Measurements from ENCODE around the gene PRPF39. TPM values are rescaled to one million over a fixed set of nuclear protein-coding genes. Genes with fewer than 3 reads are reported as not detected.

Gene PRPF39
- total RNA-seq, 2 donors from 2014 or later, result 22.3 to 33.4 TPM

- Histone ChIP-seq H3K27ac (no peak overlapping the region), H3K36me3 (no peaks in the 10 kb centered on the region), H3K4me3 (no peak overlapping the region), H3K4me1 (no peaks in the 10 kb centered on the region), H3K9ac (ENCODE audit: low read depth in 2 of 2, low read length in 2 of 2) (no peak overlapping the region), H3K27me3 (no peaks in the 10 kb centered on the region), H3K9me3 (no peaks in the 10 kb centered on the region)
- DNase-seq, result no peak
- intact Hi-C loops (cut with DNase I), result no loop called here
- TF ChIP-seq CTCF (IDR thresholded peaks at IDR 0.05), result no peak
Observed at GRCh38 chr14:45041641-45042040, 42.3 kb upstream of the PRPF39 start.

GRCh38 chr14:45044638-45045037 is 39.3 kb upstream of the PRPF39 start:
- Histone ChIP-seq H3K27ac (no peak overlapping the region), H3K36me3 (no peaks in the 10 kb centered on the region), H3K9me3 (no peaks in the 10 kb centered on the region), H3K4me3 (no peak overlapping the region), H3K27me3 (no peaks in the 10 kb centered on the region), H3K9ac (ENCODE audit: low read depth in 2 of 2, low read length in 2 of 2) (no peak overlapping the region), H3K4me1 (no peaks in the 10 kb centered on the region)
- TF ChIP-seq CTCF (IDR thresholded peaks at IDR 0.05), result no peak
- intact Hi-C loops (cut with DNase I), result no loop called here
- DNase-seq, result no peak

DNA sequence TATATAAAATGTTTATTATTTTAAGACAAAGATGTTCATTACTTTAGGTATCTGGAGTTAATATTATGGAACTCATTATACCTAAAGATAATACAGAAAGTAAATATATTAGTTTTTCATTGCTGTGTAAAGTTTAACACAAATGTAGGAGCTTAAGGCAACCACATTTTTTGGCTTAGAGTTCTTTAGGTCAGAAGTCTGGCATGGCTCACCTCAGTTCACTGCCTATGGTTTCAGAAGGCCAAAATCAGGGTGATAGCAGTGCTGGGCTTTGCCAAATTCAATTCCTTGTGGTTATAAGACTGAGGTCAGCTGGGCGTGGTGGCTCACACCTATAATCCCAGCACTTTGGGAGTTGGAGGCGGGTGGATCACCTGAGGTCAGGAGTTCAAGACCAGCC is 35.5 kb upstream of the PRPF39 start:
- H3K4me1 ChIP-seq, result no peaks in the 10 kb centered on the region
- H3K4me3 ChIP-seq, result no peak overlapping the region
- intact Hi-C loops (cut with DNase I), result no loop called here
- H3K27ac ChIP-seq, result no peak overlapping the region
- H3K36me3 ChIP-seq, result no peaks in the 10 kb centered on the region
- H3K9ac ChIP-seq (ENCODE audit: low read depth in 2 of 2, low read length in 2 of 2), result no peak overlapping the region
- no peak for TF ChIP-seq CTCF (IDR thresholded peaks at IDR 0.05)
- no peaks in the 10 kb centered on the region for H3K9me3 ChIP-seq
- no peaks in the 10 kb centered on the region for H3K27me3 ChIP-seq
- DNase-seq, result no peak

- no peaks in the 10 kb centered on the region for H3K9me3 ChIP-seq
Observed at GRCh38 chr14:45051180-45051579, 32.7 kb upstream of the PRPF39 start.

DNA sequence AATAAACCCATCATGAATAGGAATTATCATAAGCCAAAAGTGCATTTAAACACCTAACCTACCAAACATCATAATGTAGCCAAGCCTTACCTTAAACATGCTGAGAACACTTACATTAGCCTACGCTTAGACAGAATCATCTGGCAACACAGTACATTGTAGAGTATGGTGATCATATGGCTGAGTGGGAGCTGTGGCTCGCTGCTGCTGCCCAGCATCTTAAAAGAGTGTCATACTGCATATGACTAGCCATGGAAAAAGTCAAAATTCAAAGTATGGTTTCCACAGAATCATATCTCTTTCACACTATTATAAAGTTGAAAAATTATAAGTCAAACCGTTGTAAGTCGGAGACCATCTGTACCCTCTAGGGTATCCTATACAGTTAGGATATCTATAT is 32.0 kb upstream of the PRPF39 start:
- H3K36me3 ChIP-seq, result no peaks in the 10 kb centered on the region
- intact Hi-C loops (cut with DNase I), result no loop called here

More at GRCh38 chr14:45051180-45051579, 32.7 kb upstream of the PRPF39 start:
- Histone ChIP-seq H3K9ac (ENCODE audit: low read depth in 2 of 2, low read length in 2 of 2) (no peak overlapping the region), H3K4me1 (no peaks in the 10 kb centered on the region), H3K27me3 (no peaks in the 10 kb centered on the region), H3K4me3 (no peak overlapping the region), H3K36me3 (no peaks in the 10 kb centered on the region), H3K27ac (no peak overlapping the region)
- DNase-seq, result no peak
- TF ChIP-seq CTCF (IDR thresholded peaks at IDR 0.05), result no peak
- intact Hi-C loops (cut with DNase I), result no loop called here

More for the DNA sequence above, 32.0 kb upstream of the PRPF39 start:
- no peak overlapping the region for H3K4me3 ChIP-seq
- H3K27ac ChIP-seq, result no peak overlapping the region
- H3K4me1 ChIP-seq, result no peaks in the 10 kb centered on the region
- no peaks in the 10 kb centered on the region for H3K27me3 ChIP-seq
- H3K9ac ChIP-seq (ENCODE audit: low read depth in 2 of 2, low read length in 2 of 2), result no peak overlapping the region
- no peak for TF ChIP-seq CTCF (IDR thresholded peaks at IDR 0.05)
- no peaks in the 10 kb centered on the region for H3K9me3 ChIP-seq
- DNase-seq, result no peak
